Kidney (tissue), 14 donors: ENCODE results near the gene XPNPEP2. TPM values are rescaled to one million over a fixed set of nuclear protein-coding genes. Genes with fewer than 3 reads are reported as not detected.

Experiments
- DNase-seq, 5 donors: peaks; one replicate each; pipeline ENCODE4 v3.0.0-alpha.2; 2013 to 2020
- FAIRE-seq: peaks from 2 replicates; lab custom pipeline; 2012; peaks lifted over from hg19 to GRCh38; lab: Jason Lieb, UNC
- H3K27ac ChIP-seq, 2 donors: one replicate each; pipeline ENCODE4 v1.7.0; 2013; ENCODE audit warnings: low read depth in 2 of 2, low read length in 2 of 2, inconsistent platforms in 1 of 2
- H3K27me3 ChIP-seq: one replicate; pipeline ENCODE4 v1.7.1; 2013; ENCODE audit warnings: low read length, inconsistent platforms; ENCODE audit not compliant: control insufficient read depth, insufficient read depth
- H3K36me3 ChIP-seq, 3 donors: one replicate each; pipeline versions ENCODE4 v1.7.0 to v1.7.1; 2013; ENCODE audit warnings: low read length in 3 of 3, control low read depth in 1 of 3, inconsistent platforms in 1 of 3; ENCODE audit not compliant: insufficient read depth in 3 of 3, control insufficient read depth in 2 of 3
- H3K4me1 ChIP-seq, 3 donors: one replicate each; pipeline versions ENCODE4 v1.7.0 to v1.7.1; 2013; ENCODE audit warnings: low read length in 3 of 3, inconsistent platforms in 1 of 3, low read depth in 1 of 3; ENCODE audit not compliant: control insufficient read depth in 2 of 3, insufficient read depth in 2 of 3
- H3K4me3 ChIP-seq, 3 donors: one replicate each; pipeline versions ENCODE4 v1.7.0 to v1.8.1; 2013; ENCODE audit warnings: low read length in 3 of 3, control low read depth in 1 of 3, inconsistent platforms in 1 of 3
- H3K9ac ChIP-seq, 3 donors: one replicate each; pipeline versions ENCODE4 v1.7.0 to v1.7.1; 2013; ENCODE audit warnings: low read length in 3 of 3, control low read depth in 1 of 3, inconsistent platforms in 1 of 3
- H3K9me3 ChIP-seq, 3 donors: one replicate each; pipeline versions ENCODE4 v1.7.0 to v1.7.1; 2013; ENCODE audit warnings: low read length in 3 of 3, control low read depth in 1 of 3, inconsistent platforms in 1 of 3; ENCODE audit not compliant: control insufficient read depth in 2 of 3, insufficient read depth in 1 of 3
- CTCF ChIP-seq: IDR thresholded peaks from 3 replicates; pipeline ENCODE4 v1.5.1; 2012; ENCODE audit warnings: mild to moderate bottlenecking, moderate library complexity, borderline replicate concordance; ENCODE audit not compliant: insufficient read depth; ENCODE audit errors: extremely low read depth
- intact Hi-C: fragments of 100-400 bp; cut with DNase I; formaldehyde crosslinking; loops from one replicate; pipeline ENCODE4 v1.11.1; 2022
- polyA plus RNA-seq: library from polyadenylated mRNA; stranded (reverse); fragments of 350-450 nt; fragmentation: Illumina TruSeq; extraction: RNeasy Lipid Tissue Mini Kit (QIAGEN cat#74804); gene quantifications from one replicate; pipeline ENCODE4 v1.2.3, GENCODE V29; 2014; ENCODE audit warnings: low read depth, low replicate concordance; ENCODE audit not compliant: insufficient read depth
- total RNA-seq: library from RNA; stranded (reverse); fragmentation: NEBNext Ultra II Directional; extraction: Animal tissue kit (Norgen Biotek cat#: 25700); gene quantifications from one replicate; pipeline ENCODE4 v1.2.1, GENCODE V29; 2021
- donor health status: control.
- donor health status: control.
- donor health status: control.
- donor health status: control.
- donor health status: control.
- donor health status: DM: yes; HTN: yes; CAD: no.
- donor health status: Normal renal cell carcinoma (clear cell type).

Gene XPNPEP2
- total and polyA plus RNA-seq, 2 donors from 2014 or later, result 2.0 to 78.6 TPM

GRCh38 chrX:129717892-129718291 is 20.9 kb upstream of the XPNPEP2 start:
- no peak overlapping the region for H3K27ac ChIP-seq
- no peaks in the 10 kb centered on the region for H3K36me3 ChIP-seq
- H3K9ac ChIP-seq, result no peak overlapping the region
- no peaks in the 10 kb centered on the region for H3K4me1 ChIP-seq
- H3K9me3 ChIP-seq, result no peaks in the 10 kb centered on the region
- H3K4me3 ChIP-seq, result no peak overlapping the region
- no peaks in the 10 kb centered on the region for H3K27me3 ChIP-seq
- FAIRE-seq (no peak), DNase-seq (no peak)
- intact Hi-C loops, result no loop called here
- TF ChIP-seq CTCF, result no peak

GRCh38 chrX:129718676-129719075 is 20.1 kb upstream of the XPNPEP2 start:
- H3K9ac ChIP-seq, result no peak overlapping the region
- intact Hi-C loops, result no loop called here
- DNase-seq (no peak), FAIRE-seq (no peak)
- H3K27me3 ChIP-seq, result no peaks in the 10 kb centered on the region
- no peaks in the 10 kb centered on the region for H3K4me1 ChIP-seq
- H3K4me3 ChIP-seq, result no peak overlapping the region
- H3K9me3 ChIP-seq, result no peaks in the 10 kb centered on the region
- no peaks in the 10 kb centered on the region for H3K36me3 ChIP-seq
- H3K27ac ChIP-seq, result no peak overlapping the region
- TF ChIP-seq CTCF, result no peak

- no peak for FAIRE-seq
- intact Hi-C loops, result no loop called here
These were observed 19.5 kb upstream of the XPNPEP2 start for GRCh38 chrX:129719268-129719667.

More at GRCh38 chrX:129719268-129719667, 19.5 kb upstream of the XPNPEP2 start:
- Histone ChIP-seq H3K9me3 (no peaks in the 10 kb centered on the region), H3K36me3 (no peaks in the 10 kb centered on the region), H3K27me3 (no peaks in the 10 kb centered on the region), H3K9ac (no peak overlapping the region), H3K4me3 (no peak overlapping the region), H3K4me1 (no peaks in the 10 kb centered on the region), H3K27ac (no peak overlapping the region)
- no peak for TF ChIP-seq CTCF
- DNase-seq, result no peak
